NCI-H82 (cell line): Measurements from ENCODE around the gene TCHHL1.
A peak's percentile ranks its signal among the peaks of the same experiment; 100 is the strongest.

Source experiments
- DNase-seq: peaks from one replicate; lab custom pipeline; 2025; lab: John Stamatoyannopoulos, UW

The TCHHL1 gene

GRCh38 chr1:152038871-152039270, 50.0 kb downstream of the TCHHL1 start:
- no peak for DNase-seq

GRCh38 chr1:152036267-152037216, 52.3 kb downstream of the TCHHL1 start, which contains the start of gene S100A11:
TSS of gene S100A11 (minus strand) at chr1:152037004. CDS start at chr1:152036915, 89 bp downstream.
- DNase-seq, result peak; percentile 64

- DNase-seq, result no peak
Observed at GRCh38 chr1:152035539-152036266, 53.2 kb downstream of the TCHHL1 start.

- DNase-seq, result peak; percentile 76
Observed at GRCh38 chr1:152034654-152035538, 54.0 kb downstream of the TCHHL1 start.

- DNase-seq, result no peak
Observed at GRCh38 chr1:152034324-152034653, 54.6 kb downstream of the TCHHL1 start.
